GM12875 (cell line): ENCODE measurements around the gene TYSND1.
"Not testable (repeated sequence)": the region's sequence is repeated elsewhere in the genome, so short reads cannot be mapped to it uniquely, and the experiment has no call there.

ENCODE experiments used
- H3K4me3 ChIP-seq: one replicate; pipeline ENCODE4 v1.5.1; 2011; ENCODE audit warnings: low read depth, low read length, control low read depth
- CTCF ChIP-seq: IDR thresholded peaks from 2 replicates; pipeline ENCODE4 v1.5.1; 2011; ENCODE audit warnings: low read depth, mild to moderate bottlenecking, control low read depth, inconsistent platforms, low read length, moderate library complexity, borderline replicate concordance; ENCODE audit not compliant: insufficient read depth

Gene TYSND1

GRCh38 chr10:70123817-70124216, 22.7 kb downstream of the TYSND1 start:
- no peak overlapping the region for H3K4me3 ChIP-seq
- no peak for TF ChIP-seq CTCF

GRCh38 chr10:70123166-70123565, 23.3 kb downstream of the TYSND1 start:
- H3K4me3 ChIP-seq, result not testable (repeated sequence)

- no peak overlapping the region for H3K4me3 ChIP-seq
- TF ChIP-seq CTCF, result no peak
Measured at GRCh38 chr10:70122742-70123141, 23.8 kb downstream of the TYSND1 start.

GRCh38 chr10:70121281-70121949, 25.1 kb downstream of the TYSND1 start:
- no peak for TF ChIP-seq CTCF
- no peak overlapping the region for H3K4me3 ChIP-seq

- H3K4me3 ChIP-seq, result no peak overlapping the region
- TF ChIP-seq CTCF, result no peak
Measured at GRCh38 chr10:70120417-70120816, 26.1 kb downstream of the TYSND1 start.

- TF ChIP-seq CTCF, result no peak
- H3K4me3 ChIP-seq, result no peak overlapping the region
Measured at GRCh38 chr10:70119623-70120022, 26.9 kb downstream of the TYSND1 start.

- TF ChIP-seq CTCF, result no peak
- H3K4me3 ChIP-seq, result no peak overlapping the region
Measured at GRCh38 chr10:70119197-70119596, 27.3 kb downstream of the TYSND1 start.

- no peak for TF ChIP-seq CTCF
Measured at GRCh38 chr10:70118196-70118595, 28.3 kb downstream of the TYSND1 start.

More at GRCh38 chr10:70118196-70118595, 28.3 kb downstream of the TYSND1 start:
- no peak overlapping the region for H3K4me3 ChIP-seq
